ENCODE results near the gene PDHX. TPM values are rescaled to one million over a fixed set of nuclear protein-coding genes. Genes with fewer than 3 reads are reported as not detected.
"Not testable (repeated sequence)": the region's sequence is repeated elsewhere in the genome, so short reads cannot be mapped to it uniquely, and the experiment has no call there.

Gene PDHX
- total RNA-seq (2014; rRNA removed): 35.8 and 39.9 TPM in 2 replicates
- 13.7 TPM for polyA plus RNA-seq (2012)

- DNase-seq (ENCODE audit: low read depth): peak; percentile 97
Observed at GRCh38 chr11:34916015-34916842, at the start of gene PDHX, which contains the start of gene APIP. Gene PDHX (plus strand): TSS chr11:34916618. CDS start chr11:34916656, 38 bp downstream. Gene APIP (minus strand): TSS chr11:34916379. CDS start chr11:34916284, 95 bp downstream.

- DNase-seq (ENCODE audit: low read depth): no peak
Observed at GRCh38 chr11:34869425-34869824, 47.0 kb upstream of the PDHX start.

GRCh38 chr11:34870548-34871196, 45.7 kb upstream of the PDHX start:
- DNase-seq (ENCODE audit: low read depth): no peak

GRCh38 chr11:34874202-34874601, 42.2 kb upstream of the PDHX start:
- DNase-seq (ENCODE audit: low read depth): no peak

- no peak for DNase-seq (ENCODE audit: low read depth)
Observed at GRCh38 chr11:34877375-34877975, 38.9 kb upstream of the PDHX start.

- no peak for DNase-seq (ENCODE audit: low read depth)
Observed at GRCh38 chr11:34881900-34882299, 34.5 kb upstream of the PDHX start.

DNA sequence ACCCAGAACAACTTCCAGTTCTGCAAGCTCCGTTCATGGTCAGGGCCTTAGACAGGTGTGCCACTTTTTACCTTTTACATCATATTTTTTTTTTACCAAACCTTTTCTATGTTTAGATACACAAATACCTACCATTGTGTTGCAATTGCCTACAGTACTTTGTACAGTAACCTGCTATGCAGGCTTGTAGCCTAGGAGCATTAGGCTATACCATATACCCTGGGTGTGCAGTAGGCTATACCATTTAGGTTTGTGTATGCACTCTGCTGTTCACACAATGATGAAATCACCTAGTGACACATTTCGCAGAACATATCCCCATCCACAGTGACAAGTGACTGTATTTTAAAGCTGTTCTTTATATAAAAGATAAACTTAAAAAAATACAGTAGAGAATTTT, 29.8 kb upstream of the PDHX start:
- DNase-seq (ENCODE audit: low read depth): no peak

- DNase-seq (ENCODE audit: low read depth): no peak
Observed at GRCh38 chr11:34887260-34887659, 29.2 kb upstream of the PDHX start.

- no peak for DNase-seq (ENCODE audit: low read depth)
Observed at GRCh38 chr11:34890089-34890488, 26.3 kb upstream of the PDHX start.

DNA sequence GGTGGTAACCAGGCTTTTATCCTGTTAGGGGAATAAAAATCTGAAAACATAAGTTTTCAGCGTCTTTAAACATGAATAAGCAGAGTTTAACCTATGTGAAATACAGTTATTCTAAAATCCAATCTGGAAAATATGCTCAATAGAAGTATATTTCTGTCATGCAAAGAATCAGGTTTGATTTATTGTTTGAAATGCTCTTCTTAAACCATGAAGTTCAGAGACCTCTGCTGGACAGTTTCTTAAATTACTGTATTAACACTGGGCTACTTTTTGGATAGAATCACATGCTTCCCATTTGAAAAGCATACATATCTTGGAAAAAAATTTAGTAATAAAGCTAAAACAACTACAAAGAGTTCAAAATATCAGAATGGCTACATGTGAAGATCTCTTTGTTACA, 25.6 kb upstream of the PDHX start:
- peak; percentile 53 for DNase-seq (ENCODE audit: low read depth)

GRCh38 chr11:34891611-34892010, 24.8 kb upstream of the PDHX start:
- no peak for DNase-seq (ENCODE audit: low read depth)

- no peak for DNase-seq (ENCODE audit: low read depth)
Observed at GRCh38 chr11:34893416-34893815, 23.0 kb upstream of the PDHX start.

- not testable (repeated sequence) for DNase-seq (ENCODE audit: low read depth)
Observed at GRCh38 chr11:34896191-34896590, 20.2 kb upstream of the PDHX start.

GRCh38 chr11:34897171-34897870, 19.1 kb upstream of the PDHX start:
- DNase-seq (ENCODE audit: low read depth): no peak

GRCh38 chr11:34898474-34898873, 17.9 kb upstream of the PDHX start:
- no peak for DNase-seq (ENCODE audit: low read depth)

GRCh38 chr11:34899633-34900016, 16.8 kb upstream of the PDHX start:
- DNase-seq (ENCODE audit: low read depth): no peak

DNA sequence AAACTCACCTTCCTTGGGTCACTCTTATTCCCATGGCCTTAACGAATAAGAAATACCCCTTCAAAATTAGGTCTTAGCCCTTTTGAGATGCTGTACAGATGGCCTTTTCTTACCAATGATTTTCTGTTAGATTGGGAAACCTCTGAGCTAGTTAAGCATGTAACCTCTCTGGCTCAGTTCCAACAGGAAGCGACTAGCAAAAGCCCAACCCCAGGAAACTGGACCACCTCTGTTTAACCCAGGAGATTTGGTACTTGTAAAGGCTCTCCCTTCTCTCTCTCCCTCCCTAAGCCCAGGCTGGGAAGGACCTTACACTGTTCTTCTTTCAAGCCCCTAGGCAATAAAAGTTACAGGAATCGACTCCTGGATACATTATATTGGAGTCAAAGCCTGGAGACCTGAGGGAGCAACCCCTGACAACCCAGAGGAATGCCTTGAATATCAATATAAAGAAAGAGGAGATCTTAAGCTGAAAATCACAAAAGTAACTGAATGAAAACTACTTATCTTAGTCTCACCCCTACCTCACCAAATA, 11.9 kb upstream of the PDHX start:
- DNase-seq (ENCODE audit: low read depth): no peak

GRCh38 chr11:34905666-34906065, 10.8 kb upstream of the PDHX start:
- no peak for DNase-seq (ENCODE audit: low read depth)

- DNase-seq (ENCODE audit: low read depth): no peak
Observed at GRCh38 chr11:34907934-34908593, 8.4 kb upstream of the PDHX start.

DNA sequence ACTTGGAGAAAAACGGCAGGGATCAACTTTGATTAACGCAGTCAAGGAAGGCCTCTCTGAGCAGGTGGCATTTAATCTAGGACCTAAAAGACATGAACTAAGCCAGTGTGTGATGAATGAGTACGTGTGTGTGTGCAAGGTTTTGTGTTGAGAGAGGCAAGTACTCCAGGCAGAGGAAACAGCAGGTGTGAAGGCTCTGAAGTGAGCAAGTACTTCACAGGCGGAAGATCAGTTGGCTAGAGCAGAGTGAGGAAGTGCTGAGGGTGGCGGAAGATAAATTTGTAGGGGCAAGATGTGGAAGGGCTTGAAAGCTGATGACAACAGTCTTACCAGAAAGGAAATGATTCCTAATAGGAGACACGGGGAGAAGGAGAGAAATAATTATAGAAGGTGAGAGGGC, 7.0 kb upstream of the PDHX start:
- DNase-seq (ENCODE audit: low read depth): no peak

- no peak for DNase-seq (ENCODE audit: low read depth)
Observed at GRCh38 chr11:34909955-34910354, 6.5 kb upstream of the PDHX start.

Data from LHCN-M2 (cell line).